ENCODE measurements around the gene FUCA1. TPM values are rescaled to one million over a fixed set of nuclear protein-coding genes. Genes with fewer than 3 reads are reported as not detected.
A peak's percentile ranks its signal among the peaks of the same experiment; 100 is the strongest.

Gene FUCA1
- total RNA-seq, 2 experiments from 2014 or later, result 3.6 to 4.1 TPM

DNA sequence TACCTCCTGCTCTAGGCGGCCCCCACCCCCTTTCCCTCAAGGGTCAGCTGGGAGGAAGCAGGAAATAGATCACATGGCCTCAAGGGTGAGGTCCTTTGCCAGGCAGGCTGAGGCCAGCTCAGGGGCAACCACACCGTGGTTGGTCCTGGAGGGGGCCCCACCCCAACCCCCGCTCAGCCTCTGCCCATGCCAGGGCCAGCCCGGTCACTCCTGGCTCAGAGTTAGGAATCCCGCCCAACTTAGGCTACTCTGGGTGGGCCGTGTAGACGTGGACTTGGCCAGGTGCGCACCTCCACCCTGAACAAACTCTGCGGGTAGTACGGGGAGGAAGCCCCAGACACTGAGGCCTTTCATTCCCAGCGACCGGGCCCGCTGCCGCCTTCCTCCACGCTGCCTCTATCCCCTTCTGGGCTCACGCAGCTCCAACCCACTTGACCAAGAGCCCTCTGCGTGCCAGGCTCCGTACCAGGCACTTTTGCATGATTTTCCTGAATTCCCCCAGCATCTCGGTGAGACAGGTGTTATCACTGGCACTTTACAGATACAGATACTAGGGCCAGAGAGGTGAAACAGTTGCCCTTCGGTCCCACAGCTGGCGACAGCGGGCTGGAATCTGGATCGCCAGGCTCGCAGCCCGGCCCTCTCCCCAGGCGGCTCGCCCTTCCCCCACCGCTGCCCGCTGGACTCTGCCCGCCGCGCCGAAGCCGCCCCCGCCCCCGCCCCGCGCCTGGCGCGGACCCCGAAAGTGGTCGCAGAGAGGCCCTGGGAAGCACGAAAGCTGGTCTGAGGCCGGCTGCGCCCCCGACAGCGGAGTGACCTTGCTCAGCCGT is 68.3 kb downstream of the FUCA1 start:
- TF ChIP-seq, protein P1, sequence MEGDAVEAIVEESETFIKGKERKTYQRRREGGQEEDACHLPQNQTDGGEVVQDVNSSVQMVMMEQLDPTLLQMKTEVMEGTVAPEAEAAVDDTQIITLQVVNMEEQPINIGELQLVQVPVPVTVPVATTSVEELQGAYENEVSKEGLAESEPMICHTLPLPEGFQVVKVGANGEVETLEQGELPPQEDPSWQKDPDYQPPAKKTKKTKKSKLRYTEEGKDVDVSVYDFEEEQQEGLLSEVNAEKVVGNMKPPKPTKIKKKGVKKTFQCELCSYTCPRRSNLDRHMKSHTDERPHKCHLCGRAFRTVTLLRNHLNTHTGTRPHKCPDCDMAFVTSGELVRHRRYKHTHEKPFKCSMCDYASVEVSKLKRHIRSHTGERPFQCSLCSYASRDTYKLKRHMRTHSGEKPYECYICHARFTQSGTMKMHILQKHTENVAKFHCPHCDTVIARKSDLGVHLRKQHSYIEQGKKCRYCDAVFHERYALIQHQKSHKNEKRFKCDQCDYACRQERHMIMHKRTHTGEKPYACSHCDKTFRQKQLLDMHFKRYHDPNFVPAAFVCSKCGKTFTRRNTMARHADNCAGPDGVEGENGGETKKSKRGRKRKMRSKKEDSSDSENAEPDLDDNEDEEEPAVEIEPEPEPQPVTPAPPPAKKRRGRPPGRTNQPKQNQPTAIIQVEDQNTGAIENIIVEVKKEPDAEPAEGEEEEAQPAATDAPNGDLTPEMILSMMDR (IDR thresholded peaks at IDR 0.05), result no peak
- no peak for ATAC-seq (ENCODE audit: poor library complexity)
- H3K27ac ChIP-seq (ENCODE audit: low read depth in 1 of 2, low read length in 2 of 2), result peak overlapping the region; percentile 34 to 82
- no peaks in the 10 kb centered on the region for H3K27me3 Mint-ChIP-seq
- H3K4me3 Mint-ChIP-seq, result peak overlapping the region; percentile 97
- H3K4me1 Mint-ChIP-seq (ENCODE audit: low read depth), result peaks cover 14% of the 10 kb centered on the region
- no peaks in the 10 kb centered on the region for H3K9me3 Mint-ChIP-seq
- peak overlapping the region; percentile 72 for H3K27ac Mint-ChIP-seq
- ChIA-PET CTCF (interaction anchor here (3.2 to 4.3 kb wide), 2 partner anchors 10 to 28 kb away, joined by 12 to 13 read pairs; no protein-coding TSS in a partner anchor), POLR2A (interaction anchor here (0.9 to 4.9 kb wide), 8 partner anchors 9 to 181 kb away, joined by 3 to 40 read pairs (median 9); partner anchors contain the start of genes ELOA, HMGCL, LYPLA2 and PITHD1)
- no peaks in the 10 kb centered on the region for H3K9me3 ChIP-seq (ENCODE audit: control insufficient read depth in 1 of 2, insufficient read depth in 1 of 2, low read length in 2 of 2)
- peaks cover 21% of the 10 kb centered on the region for H3K36me3 Mint-ChIP-seq (ENCODE audit: low read depth)
- peak in 5 of 14 experiments; percentile 28 to 63 (median 51) for DNase-seq
- peaks cover 21% of the 10 kb centered on the region for H3K36me3 ChIP-seq (ENCODE audit: insufficient read depth, low read length)
- H3K4me3 ChIP-seq (ENCODE audit: low read length), result peak overlapping the region; percentile 81
- intact Hi-C loops (cut with DNase I, micrococcal nuclease), result loop anchor here (1.0 to 10.0 kb wide), 7 partner anchors 8 to 1445 kb away; partner anchors contain the start of genes ELOA (in 1 of the 2), LYPLA2 (in 1 of the 2), PITHD1 (in 1 of the 2) and PNRC2 (in 1 of the 2)
- peaks cover 27% of the 10 kb centered on the region for H3K4me1 ChIP-seq (ENCODE audit: insufficient read depth, low read length)
- no peaks in the 10 kb centered on the region for H3K27me3 ChIP-seq (ENCODE audit: control insufficient read depth in 1 of 2, insufficient read depth in 2 of 2, low read length in 2 of 2)

DNA sequence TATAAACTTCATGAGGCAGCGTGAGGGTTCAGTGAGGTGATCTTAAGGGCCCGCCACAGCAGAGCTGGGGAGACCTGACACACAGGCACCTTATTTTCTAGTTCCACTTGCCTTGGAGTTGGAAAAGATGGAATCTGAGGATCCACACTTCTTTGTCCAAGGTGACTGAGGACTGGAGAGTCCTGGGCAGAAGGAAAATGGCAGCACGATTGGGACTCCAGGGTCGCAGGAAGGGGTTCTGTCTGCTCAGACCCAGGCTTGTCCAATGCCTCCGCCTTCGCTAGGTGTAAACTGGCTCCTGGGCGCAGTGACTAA is 68.9 kb downstream of the FUCA1 start:
- CTCF ChIA-PET, result interaction anchor here (3.2 to 4.3 kb wide), 2 partner anchors 11 to 27 kb away, joined by 12 to 13 read pairs; no protein-coding TSS in a partner anchor
- H3K4me3 ChIP-seq (ENCODE audit: low read length), result peak overlapping the region; percentile 81

DNA sequence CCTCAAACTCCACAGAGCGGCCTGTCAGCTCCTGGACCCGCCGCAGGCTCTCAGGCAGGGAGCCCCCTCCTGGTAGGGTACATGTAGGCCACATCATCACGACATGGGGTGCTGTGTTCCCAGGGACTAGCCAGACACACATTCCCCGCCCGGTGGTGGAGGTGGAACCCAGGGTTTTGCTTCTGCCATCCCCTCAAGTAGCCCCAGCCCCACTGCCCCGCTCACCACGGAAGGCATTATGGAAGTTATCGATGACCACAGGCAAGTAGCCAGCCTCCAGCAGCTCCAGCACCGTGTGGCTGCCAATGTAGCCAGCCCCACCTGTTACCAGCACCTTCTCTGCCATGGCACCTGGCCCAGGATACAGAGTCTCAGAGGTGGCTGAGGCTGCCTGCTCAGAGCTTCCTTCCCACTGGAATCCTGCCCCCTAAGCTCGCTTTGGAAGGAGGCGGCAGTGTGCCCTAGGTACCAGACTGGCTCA is 69.4 kb downstream of the FUCA1 start:
- ChIA-PET POLR2A (interaction anchor here (0.9 to 4.9 kb wide), 5 partner anchors 12 to 182 kb away, joined by 3 to 32 read pairs (median 6); partner anchors contain the start of genes ELOA, HMGCL, PITHD1 and SRSF10), CTCF (interaction anchor here (0.6 to 4.3 kb wide), 4 partner anchors 12 to 865 kb away, joined by 3 to 13 read pairs (median 4); no protein-coding TSS in a partner anchor)
- intact Hi-C loops (cut with DNase I, micrococcal nuclease), result loop anchor here in 1 of 2 experiments (10.0 kb wide), 1 partner anchor 1446 kb away; the partner anchor contains the start of gene RSRP1
- Histone ChIP-seq H3K4me1 (ENCODE audit: insufficient read depth, low read length) (peaks cover 27% of the 10 kb centered on the region), H3K36me3 (ENCODE audit: insufficient read depth, low read length) (peaks cover 25% of the 10 kb centered on the region), H3K9me3 (ENCODE audit: control insufficient read depth in 1 of 2, insufficient read depth in 1 of 2, low read length in 2 of 2) (no peaks in the 10 kb centered on the region), H3K27me3 (ENCODE audit: control insufficient read depth in 1 of 2, insufficient read depth in 2 of 2, low read length in 2 of 2) (no peaks in the 10 kb centered on the region), H3K4me3 (ENCODE audit: low read length) (no peak overlapping the region), H3K27ac (ENCODE audit: low read depth in 1 of 2, low read length in 2 of 2) (peak overlapping the region in 1 of 2 donors; percentile 34)
- DNase-seq (peak in 1 of 14 experiments; percentile 53), ATAC-seq (ENCODE audit: poor library complexity) (no peak)
- Mint-ChIP-seq H3K9me3 (no peaks in the 10 kb centered on the region), H3K27me3 (no peaks in the 10 kb centered on the region), H3K27ac (peak overlapping the region; percentile 72), H3K36me3 (ENCODE audit: low read depth) (peaks cover 20% of the 10 kb centered on the region), H3K4me3 (peak overlapping the region; percentile 97), H3K4me1 (ENCODE audit: low read depth) (peaks cover 14% of the 10 kb centered on the region)
- TF ChIP-seq, protein P1 (IDR thresholded peaks at IDR 0.05), result no peak

More for the DNA sequence above, 68.9 kb downstream of the FUCA1 start:
- H3K9me3 ChIP-seq (ENCODE audit: control insufficient read depth in 1 of 2, insufficient read depth in 1 of 2, low read length in 2 of 2), result no peaks in the 10 kb centered on the region
- H3K4me1 ChIP-seq (ENCODE audit: insufficient read depth, low read length), result peaks cover 27% of the 10 kb centered on the region
- H3K36me3 Mint-ChIP-seq (ENCODE audit: low read depth), result peaks cover 20% of the 10 kb centered on the region
- H3K27me3 ChIP-seq (ENCODE audit: control insufficient read depth in 1 of 2, insufficient read depth in 2 of 2, low read length in 2 of 2), result no peaks in the 10 kb centered on the region
- POLR2A ChIA-PET, result interaction anchor here (0.9 to 4.9 kb wide), 6 partner anchors 8 to 181 kb away, joined by 3 to 40 read pairs (median 11); partner anchors contain the start of genes ELOA, HMGCL, LYPLA2 and PITHD1
- no peak for ATAC-seq (ENCODE audit: poor library complexity)
- H3K4me1 Mint-ChIP-seq (ENCODE audit: low read depth), result peaks cover 14% of the 10 kb centered on the region
- peak overlapping the region; percentile 97 for H3K4me3 Mint-ChIP-seq
- intact Hi-C loops (cut with DNase I, micrococcal nuclease), result loop anchor here in 1 of 2 experiments (10.0 kb wide), 1 partner anchor 1446 kb away; the partner anchor contains the start of gene RSRP1
- no peak for DNase-seq
- H3K27ac ChIP-seq (ENCODE audit: low read depth in 1 of 2, low read length in 2 of 2), result peak overlapping the region in 1 of 2 donors; percentile 34
- H3K27me3 Mint-ChIP-seq, result no peaks in the 10 kb centered on the region
- H3K36me3 ChIP-seq (ENCODE audit: insufficient read depth, low read length), result peaks cover 25% of the 10 kb centered on the region
- no peaks in the 10 kb centered on the region for H3K9me3 Mint-ChIP-seq
- TF ChIP-seq, protein P1 (IDR thresholded peaks at IDR 0.05), result no peak
- peak overlapping the region; percentile 72 for H3K27ac Mint-ChIP-seq

Measured in CD4-positive, alpha-beta T cell (primary cell).